ENCODE measurements around the gene ULK2. TPM values are rescaled to one million over a fixed set of nuclear protein-coding genes. Genes with fewer than 3 reads are reported as not detected.

Gene ULK2
- total RNA-seq, 1 donor from 2014 or later, result 38.6 TPM

DNA sequence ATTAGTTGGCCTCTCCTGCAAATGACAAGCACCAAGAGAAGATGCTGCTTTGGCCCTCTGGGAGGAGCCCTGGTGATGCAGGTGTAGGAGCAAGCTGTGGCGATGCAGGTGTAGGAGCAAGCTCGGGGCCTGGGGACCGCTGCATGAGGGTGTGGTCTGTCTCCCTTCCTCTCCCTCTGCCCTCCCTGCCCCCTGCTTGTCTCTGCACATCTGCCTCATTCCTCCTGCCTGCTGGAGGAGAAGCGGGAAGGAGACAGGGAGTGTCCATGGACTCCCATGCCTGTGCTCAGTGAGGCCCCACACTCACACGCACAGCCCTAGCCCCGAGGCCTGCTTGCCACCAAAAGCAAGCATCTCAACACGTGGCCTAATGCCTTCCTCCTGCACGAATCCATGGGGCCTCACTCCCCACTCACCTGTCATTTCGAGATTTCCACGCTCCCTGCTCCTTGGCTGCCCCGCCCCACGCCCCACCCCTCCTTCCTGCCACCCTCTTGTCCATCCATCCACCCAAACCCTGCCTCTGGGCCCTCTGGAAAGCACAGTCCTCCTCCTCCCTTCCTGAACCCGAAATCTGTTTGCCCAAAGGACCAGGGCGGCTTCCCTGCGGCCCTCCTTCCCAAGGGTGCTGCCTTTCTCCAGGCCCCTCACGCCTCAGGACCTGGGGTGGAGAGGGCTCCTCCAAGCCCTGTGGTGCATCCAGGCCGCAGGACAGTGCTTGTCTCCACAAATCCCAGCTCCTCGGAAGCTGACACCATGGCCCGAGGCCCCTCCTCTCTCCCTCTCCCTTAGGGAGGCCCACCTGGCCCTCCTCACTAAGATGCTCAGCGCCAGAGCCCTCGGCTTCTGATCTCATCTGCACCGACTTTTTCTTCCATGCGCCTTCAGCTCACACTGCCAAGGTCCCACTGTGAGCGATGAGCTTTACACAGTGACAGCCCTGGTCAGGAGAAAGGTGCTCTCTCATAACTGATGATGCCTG lies 107.9 kb downstream of the ULK2 start:
- Histone ChIP-seq H3K4me3 (ENCODE audit: low read length in 3 of 3) (no peak overlapping the region), H3K36me3 (ENCODE audit: control insufficient read depth in 3 of 3, insufficient read depth in 3 of 3, low read length in 3 of 3) (no peaks in the 10 kb centered on the region)

DNA sequence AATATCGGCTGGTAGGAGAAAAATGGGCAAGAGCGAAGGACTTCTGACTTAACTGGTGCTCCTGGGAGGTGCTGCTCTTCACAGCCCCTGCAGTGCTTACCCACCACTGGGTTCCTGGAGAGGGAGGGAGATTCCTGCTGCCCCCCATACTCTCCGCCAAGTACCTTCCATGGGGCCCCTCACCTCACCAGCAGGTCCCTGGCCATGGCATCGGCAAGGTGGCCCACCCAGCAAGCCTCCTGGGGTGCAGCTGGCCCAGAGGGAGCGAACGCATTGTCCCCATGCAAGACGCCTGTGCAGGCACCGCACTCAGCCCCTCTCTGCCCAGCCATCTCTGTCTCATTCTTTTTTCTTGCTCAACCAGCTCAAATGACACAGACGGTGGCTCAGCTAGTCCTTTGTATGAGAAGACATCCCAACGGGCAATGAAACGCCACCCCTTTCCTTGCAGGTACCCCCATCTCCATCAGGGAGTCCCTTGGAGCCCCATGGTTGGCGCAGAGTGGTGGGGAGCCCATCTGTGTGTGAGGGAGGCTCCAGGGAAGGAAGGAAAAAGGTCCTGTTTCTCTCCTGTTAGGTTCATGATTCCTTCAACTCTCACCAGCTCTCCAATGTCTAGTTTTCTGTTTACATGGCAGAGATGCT lies 110.1 kb downstream of the ULK2 start:
- Histone ChIP-seq H3K27ac (ENCODE audit: low read depth, low read length) (no peak overlapping the region), H3K27me3 (ENCODE audit: control insufficient read depth in 3 of 3, insufficient read depth in 3 of 3, low read length in 3 of 3) (no peaks in the 10 kb centered on the region), H3K36me3 (ENCODE audit: control insufficient read depth in 3 of 3, insufficient read depth in 3 of 3, low read length in 3 of 3) (no peaks in the 10 kb centered on the region), H3K4me1 (ENCODE audit: control insufficient read depth in 3 of 3, insufficient read depth in 3 of 3, low read length in 3 of 3) (peaks cover 5 to 17% (median 15%) of the 10 kb centered on the region in 3 donors), H3K4me3 (ENCODE audit: low read length in 3 of 3) (no peak overlapping the region), H3K9ac (ENCODE audit: low read depth in 1 of 3, low read length in 3 of 3) (no peak overlapping the region), H3K9me3 (ENCODE audit: control insufficient read depth in 3 of 3, low read length in 3 of 3) (no peaks in the 10 kb centered on the region)

More for the DNA sequence above, 107.9 kb downstream of the ULK2 start:
- Histone ChIP-seq H3K9ac (ENCODE audit: low read depth in 1 of 3, low read length in 3 of 3) (no peak overlapping the region), H3K27me3 (ENCODE audit: control insufficient read depth in 3 of 3, insufficient read depth in 3 of 3, low read length in 3 of 3) (no peaks in the 10 kb centered on the region), H3K9me3 (ENCODE audit: control insufficient read depth in 3 of 3, low read length in 3 of 3) (no peaks in the 10 kb centered on the region), H3K27ac (ENCODE audit: low read depth, low read length) (no peak overlapping the region), H3K4me1 (ENCODE audit: control insufficient read depth in 3 of 3, insufficient read depth in 3 of 3, low read length in 3 of 3) (peaks cover 0 to 7% (median 3%) of the 10 kb centered on the region in 3 donors)

DNA sequence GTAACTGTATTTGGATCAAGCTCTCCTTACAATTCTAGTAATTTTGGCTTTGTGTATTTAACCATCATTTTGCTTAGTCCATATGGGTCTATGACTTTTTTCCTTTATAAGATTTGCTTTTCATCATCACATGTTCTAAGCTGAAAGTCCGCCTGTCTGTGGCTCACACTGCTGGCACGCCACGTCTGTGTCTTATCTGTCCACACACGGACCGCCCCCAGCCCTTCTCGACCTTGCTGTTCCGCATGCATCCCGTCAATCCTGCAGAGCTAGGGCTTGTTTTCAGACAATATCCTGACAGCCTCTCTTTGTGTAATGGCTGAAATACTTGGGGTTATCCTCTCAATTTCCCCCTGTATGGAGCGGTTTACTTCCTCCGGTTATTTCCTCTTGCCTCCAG lies 111.2 kb downstream of the ULK2 start:
- Histone ChIP-seq H3K4me3 (ENCODE audit: low read length in 3 of 3) (no peak overlapping the region), H3K4me1 (ENCODE audit: control insufficient read depth in 3 of 3, insufficient read depth in 3 of 3, low read length in 3 of 3) (peaks cover 8 to 16% (median 15%) of the 10 kb centered on the region in 3 donors), H3K27me3 (ENCODE audit: control insufficient read depth in 3 of 3, insufficient read depth in 3 of 3, low read length in 3 of 3) (no peaks in the 10 kb centered on the region), H3K27ac (ENCODE audit: low read depth, low read length) (no peak overlapping the region), H3K36me3 (ENCODE audit: control insufficient read depth in 3 of 3, insufficient read depth in 3 of 3, low read length in 3 of 3) (no peaks in the 10 kb centered on the region), H3K9me3 (ENCODE audit: control insufficient read depth in 3 of 3, low read length in 3 of 3) (no peaks in the 10 kb centered on the region), H3K9ac (ENCODE audit: low read depth in 1 of 3, low read length in 3 of 3) (no peak overlapping the region)

DNA sequence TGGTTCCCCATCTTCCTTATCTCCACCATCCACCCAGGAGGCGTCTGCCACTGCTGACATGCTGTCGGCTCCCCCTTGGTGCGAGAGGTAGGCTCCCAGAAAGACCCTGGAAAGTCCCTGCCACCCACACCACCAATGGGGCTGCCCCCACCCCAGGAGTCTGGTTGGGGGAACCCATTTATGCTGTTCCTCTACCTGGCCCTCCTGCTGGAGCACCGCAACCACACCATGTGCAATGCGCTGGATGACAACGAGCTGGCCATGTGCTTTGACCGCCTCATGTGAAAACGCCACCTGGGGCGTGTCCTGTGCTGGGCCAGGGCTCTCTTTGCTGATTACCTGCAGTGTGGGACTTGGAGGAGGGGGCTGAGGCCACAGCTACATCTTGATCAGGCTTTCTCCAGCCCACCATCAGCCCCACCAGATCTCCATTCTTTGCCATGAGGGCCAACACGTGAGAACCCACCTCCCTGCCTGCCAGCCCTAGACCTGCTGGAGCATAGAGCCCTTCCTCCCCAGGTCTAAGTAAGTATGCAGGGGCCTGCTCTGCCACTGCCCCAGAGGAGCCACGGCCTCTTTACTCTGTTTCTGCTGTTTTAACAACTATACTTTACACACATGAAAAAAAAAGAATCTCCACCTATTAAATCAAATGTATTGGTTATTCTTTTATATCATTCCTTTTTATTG lies 111.8 kb downstream of the ULK2 start:
- H3K9me3 ChIP-seq (ENCODE audit: control insufficient read depth in 3 of 3, low read length in 3 of 3), result no peaks in the 10 kb centered on the region
- no peak overlapping the region for H3K9ac ChIP-seq (ENCODE audit: low read depth in 1 of 3, low read length in 3 of 3)
- peaks cover 8 to 16% (median 15%) of the 10 kb centered on the region in 3 donors for H3K4me1 ChIP-seq (ENCODE audit: control insufficient read depth in 3 of 3, insufficient read depth in 3 of 3, low read length in 3 of 3)
- H3K27me3 ChIP-seq (ENCODE audit: control insufficient read depth in 3 of 3, insufficient read depth in 3 of 3, low read length in 3 of 3), result no peaks in the 10 kb centered on the region
- no peak overlapping the region for H3K27ac ChIP-seq (ENCODE audit: low read depth, low read length)
- H3K4me3 ChIP-seq (ENCODE audit: low read length in 3 of 3), result no peak overlapping the region
- H3K36me3 ChIP-seq (ENCODE audit: control insufficient read depth in 3 of 3, insufficient read depth in 3 of 3, low read length in 3 of 3), result no peaks in the 10 kb centered on the region

DNA sequence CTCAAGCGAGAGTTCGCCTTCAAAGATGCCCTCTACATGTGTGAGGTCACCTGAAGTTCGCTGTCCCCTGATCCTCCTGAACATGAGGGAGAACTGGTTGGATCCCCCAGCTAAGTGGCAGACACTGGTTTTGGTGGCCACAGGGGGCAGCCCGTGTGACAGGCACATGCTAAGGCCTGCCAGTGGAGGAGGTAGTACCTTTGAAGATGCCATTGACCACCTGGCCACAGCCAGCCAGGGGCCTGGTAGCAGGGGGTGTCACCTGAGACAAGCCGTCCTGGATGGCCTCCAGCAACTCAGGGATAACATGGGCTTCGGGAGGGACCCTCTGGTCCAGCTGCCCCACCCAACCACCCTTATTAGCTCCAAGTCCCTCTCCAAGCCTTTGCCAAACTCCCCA lies 112.3 kb downstream of the ULK2 start:
- Histone ChIP-seq H3K36me3 (ENCODE audit: control insufficient read depth in 3 of 3, insufficient read depth in 3 of 3, low read length in 3 of 3) (no peaks in the 10 kb centered on the region), H3K9me3 (ENCODE audit: control insufficient read depth in 3 of 3, low read length in 3 of 3) (no peaks in the 10 kb centered on the region), H3K9ac (ENCODE audit: low read depth in 1 of 3, low read length in 3 of 3) (no peak overlapping the region), H3K4me1 (ENCODE audit: control insufficient read depth in 3 of 3, insufficient read depth in 3 of 3, low read length in 3 of 3) (peaks cover 8 to 16% (median 15%) of the 10 kb centered on the region in 3 donors), H3K27ac (ENCODE audit: low read depth, low read length) (no peak overlapping the region), H3K4me3 (ENCODE audit: low read length in 3 of 3) (no peak overlapping the region), H3K27me3 (ENCODE audit: control insufficient read depth in 3 of 3, insufficient read depth in 3 of 3, low read length in 3 of 3) (no peaks in the 10 kb centered on the region)

DNA sequence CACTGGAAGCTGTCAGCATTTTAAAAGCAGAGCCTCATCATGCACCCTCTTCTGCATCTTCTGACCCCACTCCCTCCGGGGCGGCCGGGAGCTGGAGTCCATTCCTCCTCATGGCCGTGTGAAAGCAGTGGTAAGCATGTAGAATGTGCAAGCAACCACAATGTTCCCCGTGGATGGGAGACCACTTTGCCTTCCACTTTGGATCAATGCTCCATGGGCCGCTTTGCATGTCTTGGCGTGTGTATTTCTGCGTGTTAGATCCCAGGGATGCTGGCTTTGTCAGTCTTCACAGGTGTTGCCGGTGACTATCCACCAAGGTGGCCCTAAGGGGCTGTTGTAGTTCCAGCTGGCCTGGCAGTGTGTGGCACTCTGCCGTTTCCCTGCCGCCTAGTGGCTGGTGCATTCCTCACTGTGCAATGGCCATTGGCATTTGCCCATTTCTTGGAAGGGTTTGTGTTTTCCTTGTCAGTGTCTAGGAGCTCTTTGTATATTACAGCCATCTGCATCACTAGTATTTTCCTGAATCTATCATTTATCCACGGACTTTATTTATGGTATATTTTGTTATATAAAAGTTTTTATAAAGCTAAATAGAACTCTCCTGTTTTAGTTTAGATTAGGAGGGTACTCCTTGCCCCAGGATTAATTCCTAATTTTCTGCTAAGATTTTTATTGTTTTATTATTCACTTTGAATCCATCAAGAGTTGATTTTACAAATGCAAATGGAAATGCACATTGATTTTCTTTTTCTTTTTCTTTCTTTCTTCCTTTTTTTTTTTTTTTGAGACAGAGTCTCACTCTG lies 113.9 kb downstream of the ULK2 start:
- Histone ChIP-seq H3K27ac (ENCODE audit: low read depth, low read length) (peak overlapping the region; percentile 94), H3K9ac (ENCODE audit: low read depth in 1 of 3, low read length in 3 of 3) (peak overlapping the region in 2 of 3 donors; percentile 11 to 60)

DNA sequence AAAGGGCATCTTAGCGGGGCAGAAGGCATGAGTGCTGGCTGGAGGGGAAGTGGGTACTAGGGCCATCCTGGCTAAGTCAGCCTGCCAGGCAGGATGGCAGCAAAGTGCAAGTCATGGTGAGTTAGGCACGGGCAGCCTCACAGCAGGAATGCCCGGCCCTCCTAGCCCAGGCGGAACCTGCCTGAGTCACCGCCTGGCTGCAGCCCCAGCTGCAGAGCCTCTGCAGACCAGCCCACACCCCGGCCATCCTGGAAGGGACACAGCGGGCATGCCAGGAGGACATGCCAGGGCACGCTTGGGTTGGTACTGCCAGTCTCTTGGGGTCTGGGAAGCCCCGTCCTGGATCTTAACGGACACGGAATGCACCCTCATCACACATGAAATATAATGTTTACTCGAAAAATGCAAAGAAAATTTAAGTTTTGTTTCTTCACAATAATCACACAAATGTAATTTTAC lies 114.7 kb downstream of the ULK2 start:
- H3K4me3 ChIP-seq (ENCODE audit: low read length in 3 of 3), result peak overlapping the region in 2 of 3 donors; percentile 30 to 67

More for the DNA sequence above, 113.9 kb downstream of the ULK2 start:
- no peaks in the 10 kb centered on the region for H3K36me3 ChIP-seq (ENCODE audit: control insufficient read depth in 3 of 3, insufficient read depth in 3 of 3, low read length in 3 of 3)
- no peaks in the 10 kb centered on the region for H3K9me3 ChIP-seq (ENCODE audit: control insufficient read depth in 3 of 3, low read length in 3 of 3)
- peaks cover 8 to 18% (median 15%) of the 10 kb centered on the region in 3 donors for H3K4me1 ChIP-seq (ENCODE audit: control insufficient read depth in 3 of 3, insufficient read depth in 3 of 3, low read length in 3 of 3)
- H3K27me3 ChIP-seq (ENCODE audit: control insufficient read depth in 3 of 3, insufficient read depth in 3 of 3, low read length in 3 of 3), result no peaks in the 10 kb centered on the region
- peak overlapping the region; percentile 40 to 67 (median 45) for H3K4me3 ChIP-seq (ENCODE audit: low read length in 3 of 3)

DNA sequence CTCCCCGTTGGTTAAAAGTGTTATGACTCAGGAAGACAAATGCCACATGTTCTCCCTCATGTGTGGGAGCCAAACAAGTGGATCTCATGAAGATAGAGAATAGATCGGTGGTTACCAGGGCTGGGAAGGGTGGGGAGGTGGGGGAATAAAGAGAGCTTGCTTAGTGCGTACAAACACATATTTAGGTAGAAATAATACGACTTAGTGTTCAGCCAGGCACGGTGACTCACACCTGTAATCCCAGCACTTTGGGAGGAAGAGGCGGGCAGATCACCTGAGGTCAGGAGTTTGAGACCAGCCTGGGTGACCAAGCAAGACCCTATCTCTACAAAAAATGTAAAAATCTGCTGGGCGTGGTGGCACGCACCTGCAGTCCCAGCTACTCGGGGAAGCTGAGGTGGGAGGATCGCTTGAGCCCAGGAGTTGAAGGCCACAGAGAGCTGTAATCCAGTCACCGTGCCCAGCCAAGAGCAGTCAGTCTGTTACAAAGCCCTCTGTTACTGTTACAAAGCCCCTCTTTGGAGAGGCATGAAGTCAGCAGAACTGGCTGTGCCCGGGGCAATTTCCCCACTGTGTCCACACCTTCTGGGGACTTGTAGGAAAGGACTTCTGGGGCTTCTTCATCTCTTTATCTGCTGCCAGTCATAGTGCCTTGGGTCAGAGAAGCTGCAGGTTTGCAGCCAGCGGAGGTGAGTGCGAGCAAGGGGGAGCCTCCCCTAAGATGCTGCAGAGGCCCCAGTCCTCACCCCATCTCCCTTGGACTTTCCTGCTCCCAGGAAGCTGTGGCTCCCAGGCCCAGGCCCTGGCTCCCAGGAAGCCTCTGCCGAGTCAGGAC lies 115.3 kb downstream of the ULK2 start:
- Histone ChIP-seq H3K36me3 (ENCODE audit: control insufficient read depth in 3 of 3, insufficient read depth in 3 of 3, low read length in 3 of 3) (no peaks in the 10 kb centered on the region), H3K9me3 (ENCODE audit: control insufficient read depth in 3 of 3, low read length in 3 of 3) (no peaks in the 10 kb centered on the region), H3K27ac (ENCODE audit: low read depth, low read length) (peak overlapping the region; percentile 94), H3K4me1 (ENCODE audit: control insufficient read depth in 3 of 3, insufficient read depth in 3 of 3, low read length in 3 of 3) (peaks cover 13 to 31% (median 21%) of the 10 kb centered on the region in 3 donors), H3K27me3 (ENCODE audit: control insufficient read depth in 3 of 3, insufficient read depth in 3 of 3, low read length in 3 of 3) (no peaks in the 10 kb centered on the region), H3K4me3 (ENCODE audit: low read length in 3 of 3) (peak overlapping the region in 2 of 3 donors; percentile 30 to 67), H3K9ac (ENCODE audit: low read depth in 1 of 3, low read length in 3 of 3) (peak overlapping the region; percentile 20 to 60 (median 45))

More for the DNA sequence above, 114.7 kb downstream of the ULK2 start:
- Histone ChIP-seq H3K4me1 (ENCODE audit: control insufficient read depth in 3 of 3, insufficient read depth in 3 of 3, low read length in 3 of 3) (peaks cover 12 to 26% (median 20%) of the 10 kb centered on the region in 3 donors), H3K36me3 (ENCODE audit: control insufficient read depth in 3 of 3, insufficient read depth in 3 of 3, low read length in 3 of 3) (no peaks in the 10 kb centered on the region), H3K27me3 (ENCODE audit: control insufficient read depth in 3 of 3, insufficient read depth in 3 of 3, low read length in 3 of 3) (no peaks in the 10 kb centered on the region), H3K9me3 (ENCODE audit: control insufficient read depth in 3 of 3, low read length in 3 of 3) (no peaks in the 10 kb centered on the region), H3K27ac (ENCODE audit: low read depth, low read length) (peak overlapping the region; percentile 94), H3K9ac (ENCODE audit: low read depth in 1 of 3, low read length in 3 of 3) (peak overlapping the region; percentile 20 to 60 (median 45))
